K562 (cell line): ENCODE data around the gene STXBP4. TPM values are rescaled to one million over a fixed set of nuclear protein-coding genes. Genes with fewer than 3 reads are reported as not detected.

Source experiments
- ATAC-seq: fragments of 200-7000 bp; cut with Tn5 transposase; 3 replicates; pipeline ENCODE4 v1.9.1; 2020; ENCODE audit warnings: moderate library complexity
- BruUV-seq: library from RNA; stranded (reverse); fragments of 400-500 nt; replicated peaks from 2 replicates; lab custom pipeline; 2021; lab: Mats Ljungman, UMichigan
- CTCF ChIA-PET: fragments of 300-600 bp; formaldehyde crosslinking; extraction: SDS; loops from one replicate; lab custom pipeline; 2021; ENCODE audit warnings: low intra/inter-chr PET ratio; lab: Yijun Ruan, JAX
- POLR2A ChIA-PET: fragments of 300-600, 350-650 bp; sonication (Branson Sonifier 250); formaldehyde crosslinking; extraction: SDS; loops from one replicate; lab custom pipeline; 2021; ENCODE audit warnings: antibody characterized with exemption, inconsistent platforms; lab: Yijun Ruan, JAX
- DNase-seq, 4 experiments: peaks; one replicate each; pipeline versions ENCODE4 v3.0.0 to v3.0.0-alpha.2; 2011 to 2018; ENCODE audit warnings: low spot score in 3 of 4, mixed read lengths in 3 of 4; ENCODE audit errors: extremely low read depth in 1 of 4
- FAIRE-seq: peaks from 2 replicates; lab custom pipeline; 2011; peaks lifted over from hg19 to GRCh38; lab: Jason Lieb, UNC
- H2AFZ ChIP-seq: 2 replicates; pipeline ENCODE4 v1.6.0; 2011; ENCODE audit warnings: low read depth, low read length, control low read depth, inconsistent platforms
- H3K27ac ChIP-seq: fragments of 200-600 bp; 3 replicates; pipeline ENCODE4 v1.8.0; 2011; ENCODE audit warnings: low read depth, mild to moderate bottlenecking, control low read depth, inconsistent platforms, low read length, moderate library complexity, mixed read lengths; ENCODE audit errors: extremely low read depth
- H3K27me3 ChIP-seq, 2 experiments: fragments of 300-600 bp in 1 of 2; 2 replicates in 1 of 2; 3 replicates in 1 of 2; pipeline versions ENCODE4 v1.6.0 to v1.8.0; 2011; ENCODE audit warnings: inconsistent platforms in 2 of 2, low read length in 2 of 2, mild to moderate bottlenecking in 1 of 2, mixed read lengths in 1 of 2, moderate library complexity in 1 of 2; ENCODE audit not compliant: control insufficient read depth in 2 of 2, insufficient read depth in 2 of 2
- H3K36me3 ChIP-seq: fragments of 300-600 bp; 3 replicates; pipeline ENCODE4 v1.8.0; 2011; ENCODE audit warnings: mild to moderate bottlenecking, low read length, inconsistent platforms; ENCODE audit not compliant: control insufficient read depth, insufficient read depth
- H3K4me1 ChIP-seq, 2 experiments: fragments of 200-600 bp in 1 of 2; replicated peaks in 1 of 2; 2 replicates in 1 of 2; 3 replicates in 1 of 2; pipeline versions ENCODE4 v1.5.1 to v1.8.0; 2011; ENCODE audit warnings: inconsistent platforms in 2 of 2, low read length in 2 of 2, mild to moderate bottlenecking in 1 of 2, mixed read lengths in 1 of 2, moderate library complexity in 1 of 2; ENCODE audit not compliant: control insufficient read depth in 2 of 2, insufficient read depth in 2 of 2
- H3K4me2 ChIP-seq: 2 replicates; pipeline ENCODE4 v1.6.1; 2011; ENCODE audit warnings: low read length, control low read depth, inconsistent platforms, mixed read lengths; ENCODE audit not compliant: insufficient read depth
- H3K4me3 ChIP-seq: fragments of 200-600 bp; sonication (generic), shearing (Covaris generic); 2 replicates; pipeline ENCODE4 v1.5.1; 2016; ENCODE audit warnings: control low read depth, inconsistent platforms
- H3K79me2 ChIP-seq: fragments of 200-600 bp; 3 replicates; pipeline ENCODE4 v1.8.0; 2011; ENCODE audit warnings: low read length, inconsistent platforms; ENCODE audit not compliant: control insufficient read depth, insufficient read depth
- H3K9ac ChIP-seq, 2 experiments: 2 replicates each; pipeline versions ENCODE4 v1.6.0 to v1.6.1; 2011; ENCODE audit warnings: low read depth in 2 of 2, low read length in 2 of 2, control low read depth in 1 of 2, inconsistent platforms in 1 of 2, mild to moderate bottlenecking in 1 of 2, mixed read lengths in 1 of 2; ENCODE audit not compliant: insufficient read depth in 1 of 2
- H3K9me1 ChIP-seq: one replicate; pipeline ENCODE4 v1.6.0; 2011; ENCODE audit warnings: inconsistent platforms, mild to moderate bottlenecking, low read length, moderate library complexity; ENCODE audit not compliant: control insufficient read depth, insufficient read depth
- H3K9me3 ChIP-seq: replicated peaks from 2 replicates; pipeline ENCODE4 v1.5.1; 2011; ENCODE audit warnings: low read depth, low read length, inconsistent platforms; ENCODE audit not compliant: control insufficient read depth, insufficient read depth
- H4K20me1 ChIP-seq: replicated peaks from 2 replicates; pipeline ENCODE4 v1.6.1; 2011; ENCODE audit warnings: low read length, inconsistent platforms, mixed read lengths; ENCODE audit not compliant: control insufficient read depth, insufficient read depth
- HMG20A ChIP-seq: fragments of 450-650 bp; formaldehyde crosslinking; conservative IDR thresholded peaks from 2 replicates; pipeline ENCODE4 v1.4.0; 2020; ENCODE audit warnings: mild to moderate bottlenecking, mixed read lengths
- KDM1A ChIP-seq, 2 experiments: fragments of 450-650 bp; IDR thresholded peaks; 2 replicates each; pipeline ENCODE4 v1.6.1; 2016; ENCODE audit warnings: mild to moderate bottlenecking in 2 of 2
- NFE2 ChIP-seq: IDR thresholded peaks from 2 replicates; pipeline ENCODE4 v1.6.1; 2014; ENCODE audit warnings: antibody characterized with exemption, low read depth
- TBP ChIP-seq: optimal IDR thresholded peaks from 2 replicates; pipeline ENCODE3; 2011; ENCODE audit warnings: low read depth, low read length, improper control_type of control experiment
- TFE3 ChIP-seq: fragments of 450-650 bp; formaldehyde crosslinking; IDR thresholded peaks from 2 replicates; pipeline ENCODE4 v1.4.0; 2020; ENCODE audit warnings: mild to moderate bottlenecking, mixed read lengths
- ZBTB34 ChIP-seq: fragments of 250-450 bp; sonication (Bioruptor Pico); IDR thresholded peaks from 2 replicates; pipeline ENCODE4 v1.8.0; 2021; ENCODE audit warnings: mild to moderate bottlenecking, moderate library complexity
- WGBS: fragments of 100-300 bp; shearing (Covaris generic); methylation state at CpG from one replicate; pipeline ENCODE4 v1.1.6; 2016; ENCODE audit warnings: low coverage, mixed read lengths; ENCODE audit not compliant: insufficient coverage; ENCODE audit errors: missing lambda C conversion rate; 5-methylcytosine and 5-hydroxymethylcytosine counted together
- in situ Hi-C: fragments of 300-500 bp; cut with MboI; formaldehyde crosslinking; loops from 4 replicates; pipeline ENCODE4 v1.15.0; 2018; ENCODE audit warnings: inconsistent platforms, mixed read lengths
- intact Hi-C: fragments of 100-400 bp; cut with micrococcal nuclease; formaldehyde crosslinking; loops from 2 replicates; pipeline ENCODE4 v1.14.2; 2022
- polyA plus RNA-seq, 8 experiments: library from polyadenylated mRNA; depleted of rRNA in 4 of 8; stranded (reverse) in 5 of 8; unstranded in 3 of 8; fragments of >200 nt; fragmentation: Nextera tagmentation in 2 of 8; fragmentation: Illumina TruSeq in 1 of 8; extraction: Ambion mirVana in 2 of 8; extraction: Trizol in 1 of 8; gene quantifications; 2 replicates each; pipeline versions ENCODE4 v1.2.1 to v1.2.3, GENCODE V29; 2011 to 2014; ENCODE audit warnings: inconsistent platforms in 1 of 8, missing spikeins in 1 of 8
- total RNA-seq, 7 experiments: library from RNA; depleted of rRNA in 6 of 7; stranded (reverse); fragments of >200 nt in 6 of 7; fragmentation: Illumina TruSeq in 2 of 7; extraction: Trizol in 2 of 7; gene quantifications; 2 replicates each; pipeline versions ENCODE4 v1.2.1 to v1.2.3, GENCODE V29; 2011 to 2021; ENCODE audit warnings: low replicate concordance in 1 of 7
- TF ChIP-seq, protein P1 (sequence below): fragments of 450-650 bp; IDR thresholded peaks from 2 replicates; pipeline ENCODE4 v1.6.1; 2016; ENCODE audit warnings: missing biosample characterization, missing genetic modification characterization

STXBP4 gene
- total and polyA plus RNA-seq, 9 of the 15 experiments (the other 6 are each of a cell fraction or from before 2014, with no cell fraction given) = 11.6 to 23.2 (median 18.5) TPM

- no peaks in the 10 kb centered on the region for H3K27me3 ChIP-seq
- CTCF ChIA-PET = no interaction called here
- no peak overlapping the region for H3K4me3 ChIP-seq
- H3K79me2 ChIP-seq = peaks cover 97% of the 10 kb centered on the region
- POLR2A ChIA-PET = no interaction called here
- no TSS peak for BruUV-seq
- no peak overlapping the region for H3K27ac ChIP-seq
- H2AFZ ChIP-seq = no peak overlapping the region
- ATAC-seq (no peak), FAIRE-seq (peak; percentile 35), DNase-seq (peak in 1 of 4 experiments; percentile 12)
- WGBS = 7% methylated on average over 3 of the region's 3 CpGs
- H3K9me1 ChIP-seq = no peaks in the 10 kb centered on the region
- H3K9me3 ChIP-seq = no peaks in the 10 kb centered on the region
- H3K4me1 ChIP-seq = peaks cover 0 to 21% of the 10 kb centered on the region in 2 experiments
- in situ Hi-C loops = no loop called here
- TF ChIP-seq NFE2 = peak; percentile 33; the same call in 1 of the 2 replicates
- TF ChIP-seq, protein P1, sequence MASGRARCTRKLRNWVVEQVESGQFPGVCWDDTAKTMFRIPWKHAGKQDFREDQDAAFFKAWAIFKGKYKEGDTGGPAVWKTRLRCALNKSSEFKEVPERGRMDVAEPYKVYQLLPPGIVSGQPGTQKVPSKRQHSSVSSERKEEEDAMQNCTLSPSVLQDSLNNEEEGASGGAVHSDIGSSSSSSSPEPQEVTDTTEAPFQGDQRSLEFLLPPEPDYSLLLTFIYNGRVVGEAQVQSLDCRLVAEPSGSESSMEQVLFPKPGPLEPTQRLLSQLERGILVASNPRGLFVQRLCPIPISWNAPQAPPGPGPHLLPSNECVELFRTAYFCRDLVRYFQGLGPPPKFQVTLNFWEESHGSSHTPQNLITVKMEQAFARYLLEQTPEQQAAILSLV = no peak
- TF ChIP-seq ZBTB34 (CRISPR knock-in tag) = no peak
- peak; percentile 44 for TF ChIP-seq TBP
- no peak for TF ChIP-seq HMG20A (CRISPR knock-in tag)
- TF ChIP-seq TFE3 (CRISPR knock-in tag) = peak; percentile 50
- 0 out of 4 replicates have a peak, but pooled peaks have one; percentile 9 to 11 for TF ChIP-seq KDM1A (IDR thresholded peaks at IDR 0.05)
- no peaks in the 10 kb centered on the region for H4K20me1 ChIP-seq
- no peak overlapping the region; the same call in 1 of the 2 replicates for H3K4me2 ChIP-seq
- H3K36me3 ChIP-seq = no peaks in the 10 kb centered on the region; the same call in 1 of the 3 replicates
- no peak overlapping the region for H3K9ac ChIP-seq
- intact Hi-C loops = no loop called here
Observed at GRCh38 chr17:54971901-54972300, 3.3 kb downstream of the STXBP4 start.
